ENCODE data around the gene UMODL1.

- TF ChIP-seq CTCF (IDR thresholded peaks at IDR 0.05) = no peak
- no peak for TF ChIP-seq EZH2phosphoT487 (IDR thresholded peaks at IDR 0.05)
- TF ChIP-seq EZH2 (IDR thresholded peaks at IDR 0.05) = no peak
Measured at GRCh38 chr21:42022906-42023305, 48.2 kb upstream of the UMODL1 start.
